GM19372 (cell line): Measurements from ENCODE around the gene PHOX2B.
"Not testable (repeated sequence)": the region's sequence is repeated elsewhere in the genome, so short reads cannot be mapped to it uniquely, and the experiment has no call there.

Experiments used
- ATAC-seq: cut with Tn5 transposase; IDR thresholded peaks from one replicate; pipeline ENCODE4 v1.9.1; 2021; ENCODE audit warnings: mild to moderate bottlenecking, low read depth, moderate library complexity; ENCODE audit not compliant: unreplicated experiment

PHOX2B gene

DNA sequence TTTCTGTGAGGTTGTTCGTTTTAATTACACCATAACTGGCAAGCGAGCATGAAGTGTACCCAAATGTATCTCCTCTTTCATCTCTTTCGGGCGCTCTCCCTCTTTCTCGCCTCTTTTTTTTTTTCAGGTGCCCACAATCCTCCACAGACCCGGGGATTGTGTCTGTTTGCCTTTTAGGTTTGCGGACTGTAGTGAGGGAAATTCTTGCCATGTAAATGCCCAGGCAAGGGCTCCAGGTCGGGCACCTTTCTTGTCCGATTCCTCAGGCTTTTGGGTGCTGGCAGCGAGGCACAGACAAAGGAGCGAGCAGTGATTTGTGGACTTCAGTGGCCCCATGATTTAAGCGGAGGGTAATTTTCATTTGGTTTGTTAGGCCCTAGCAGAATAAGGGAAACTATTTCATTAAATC, 1.1 kb upstream of the PHOX2B start:
- ATAC-seq, result no peak

DNA sequence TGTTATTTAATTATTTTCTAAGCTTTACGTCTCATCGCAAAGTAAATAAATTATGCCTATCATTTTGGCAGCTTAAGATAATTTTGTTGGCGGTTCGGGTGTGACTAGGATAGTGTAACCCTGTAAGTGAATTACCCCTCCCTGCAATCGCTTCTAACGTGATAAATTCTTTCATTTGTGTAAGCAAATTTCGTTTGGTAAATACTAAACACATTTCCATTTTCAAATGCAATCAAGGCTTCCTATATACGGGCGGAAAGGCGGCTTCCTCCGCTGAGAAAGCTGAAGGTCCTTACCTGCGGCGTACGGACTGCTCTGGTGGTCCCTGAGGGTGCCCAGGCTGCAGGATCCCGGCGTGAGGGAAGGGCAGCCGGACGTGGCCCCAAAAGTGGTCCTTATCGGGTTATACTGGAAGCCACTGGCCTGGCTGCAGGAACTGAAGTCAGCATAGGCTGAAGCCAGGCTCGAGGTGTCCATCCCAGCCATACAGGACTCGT, 403 bp downstream of the PHOX2B start:
- no peak for ATAC-seq

DNA sequence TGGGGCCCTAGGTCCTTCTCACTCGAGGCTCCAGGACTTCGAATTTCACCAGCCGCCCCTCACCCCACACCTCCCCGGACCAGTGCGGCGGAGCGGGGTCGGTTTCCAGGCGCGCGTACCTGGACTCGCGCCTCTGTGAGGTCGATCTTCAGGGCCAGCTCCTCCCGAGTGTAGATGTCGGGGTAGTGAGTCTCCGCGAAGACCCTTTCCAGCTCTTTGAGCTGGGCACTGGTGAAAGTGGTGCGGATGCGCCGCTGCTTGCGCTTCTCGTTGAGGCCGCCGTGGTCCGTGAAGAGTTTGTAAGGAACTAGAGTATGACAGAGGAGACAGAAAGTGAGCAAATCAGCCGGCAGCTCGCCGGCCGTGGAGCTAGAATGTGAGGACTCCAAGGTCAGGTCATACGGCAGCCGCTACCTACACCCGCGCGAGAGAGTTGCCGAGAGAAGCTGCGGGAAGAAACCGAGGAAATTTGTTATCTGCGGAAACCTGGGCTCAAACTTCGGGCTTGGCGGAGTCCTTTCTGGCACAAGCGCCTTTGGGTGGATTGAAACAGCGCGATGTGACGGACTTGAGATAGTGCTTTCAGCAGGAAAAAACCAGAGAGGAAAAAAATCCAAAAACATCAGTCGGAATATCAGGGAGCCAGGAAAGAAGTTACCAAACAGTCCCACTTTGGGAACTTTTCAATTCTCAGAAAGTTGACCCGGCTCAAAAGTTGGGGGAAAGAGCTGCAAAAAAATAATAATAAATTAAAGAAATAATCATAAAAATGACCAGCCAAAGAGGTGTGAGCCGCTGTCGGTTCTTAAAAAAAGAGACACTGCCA, 1.1 kb downstream of the PHOX2B start:
- no peak for ATAC-seq

DNA sequence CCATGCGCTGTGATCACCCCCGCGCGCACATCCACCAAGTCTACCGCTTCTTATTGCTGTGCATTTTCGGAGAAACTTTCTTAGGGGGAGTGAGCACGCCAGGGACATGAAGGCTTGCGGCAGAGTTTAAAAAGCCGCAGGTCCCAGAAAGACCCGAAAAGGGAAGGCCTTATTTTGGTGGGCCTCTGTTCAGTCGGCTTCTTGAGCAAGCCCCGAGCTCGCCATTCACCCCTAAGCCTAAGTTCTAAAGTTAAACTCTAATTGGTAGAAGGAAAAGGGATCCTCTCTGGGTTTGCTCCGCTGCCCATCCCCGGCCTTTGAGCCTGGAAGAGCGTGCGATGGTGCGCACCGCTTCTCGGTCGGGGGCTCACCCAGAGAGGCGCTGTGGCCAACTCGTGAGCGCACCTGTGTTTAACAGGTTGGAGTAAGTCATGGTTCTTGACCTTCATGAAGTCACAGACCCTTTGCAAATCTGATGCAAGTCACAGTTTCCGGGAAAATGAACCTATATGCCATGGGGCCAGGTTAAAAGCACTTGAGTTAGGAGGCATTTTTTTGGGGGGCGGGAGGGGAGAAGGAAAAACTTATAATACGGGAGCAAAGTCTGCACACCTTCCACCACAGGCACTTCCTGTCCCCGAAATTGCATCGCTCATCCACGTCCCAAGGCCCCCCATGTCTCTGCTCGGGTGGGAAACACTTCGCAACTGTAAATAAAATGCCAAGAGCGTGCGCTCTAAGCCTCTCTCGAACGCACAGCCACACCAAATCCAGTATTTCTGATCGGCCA, 1.9 kb downstream of the PHOX2B start:
- no peak for ATAC-seq

DNA sequence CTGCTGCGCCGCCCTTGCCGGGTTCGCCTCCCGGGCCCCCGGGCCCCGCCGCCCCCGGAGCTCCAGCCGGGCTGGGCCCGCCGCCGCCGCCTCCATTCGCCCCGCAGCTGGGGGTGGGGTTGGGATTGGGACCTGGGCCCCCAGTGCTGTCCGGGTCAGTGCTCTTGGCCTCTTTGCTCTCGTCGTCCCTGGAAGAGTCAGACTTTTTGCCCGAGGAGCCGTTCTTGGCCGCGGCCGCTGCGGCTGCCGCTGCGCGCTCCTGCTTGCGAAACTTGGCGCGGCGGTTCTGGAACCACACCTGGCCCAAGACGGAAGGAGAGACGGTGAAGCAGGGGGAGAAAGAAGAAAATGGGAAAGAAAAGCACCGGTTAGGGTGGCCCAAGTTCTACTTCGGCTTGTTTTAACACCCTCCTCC, 2.5 kb downstream of the PHOX2B start:
- no peak for ATAC-seq

DNA sequence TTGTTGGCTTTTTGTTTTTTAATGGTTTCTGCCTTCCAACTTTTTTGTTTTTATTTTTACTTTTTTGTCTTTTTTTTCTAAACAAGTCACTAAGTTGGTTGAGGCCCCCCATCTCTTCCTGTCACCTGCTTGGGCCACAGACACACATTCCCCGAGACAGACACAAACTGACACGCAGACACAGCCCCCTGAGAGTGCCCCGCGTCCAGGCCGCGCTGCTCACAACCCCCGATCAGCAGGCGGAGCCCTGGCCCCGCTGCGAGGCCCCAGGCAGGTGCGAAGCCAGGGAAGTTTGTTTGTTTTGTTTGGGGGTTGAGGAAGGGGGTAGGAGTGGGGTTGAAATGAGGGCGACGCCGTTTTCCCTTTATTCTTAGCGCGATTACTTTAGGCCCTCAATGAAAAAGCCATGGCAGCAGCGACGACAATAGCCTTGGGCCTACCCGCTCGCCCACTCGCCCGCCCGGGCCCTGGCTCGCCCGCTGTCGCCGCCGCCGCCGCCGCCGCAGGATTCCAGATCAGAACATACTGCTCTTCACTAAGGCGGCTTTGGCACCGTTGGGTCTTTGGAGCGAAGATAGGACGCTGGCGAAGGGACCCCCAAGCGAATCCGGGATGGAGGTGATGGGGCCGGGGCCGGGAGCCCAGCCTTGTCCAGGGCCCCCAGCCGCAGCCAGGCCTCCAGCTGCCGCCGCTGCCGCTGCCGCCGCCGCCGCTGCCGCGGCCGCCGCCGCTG, 3.1 kb downstream of the PHOX2B start:
- no peak for ATAC-seq

DNA sequence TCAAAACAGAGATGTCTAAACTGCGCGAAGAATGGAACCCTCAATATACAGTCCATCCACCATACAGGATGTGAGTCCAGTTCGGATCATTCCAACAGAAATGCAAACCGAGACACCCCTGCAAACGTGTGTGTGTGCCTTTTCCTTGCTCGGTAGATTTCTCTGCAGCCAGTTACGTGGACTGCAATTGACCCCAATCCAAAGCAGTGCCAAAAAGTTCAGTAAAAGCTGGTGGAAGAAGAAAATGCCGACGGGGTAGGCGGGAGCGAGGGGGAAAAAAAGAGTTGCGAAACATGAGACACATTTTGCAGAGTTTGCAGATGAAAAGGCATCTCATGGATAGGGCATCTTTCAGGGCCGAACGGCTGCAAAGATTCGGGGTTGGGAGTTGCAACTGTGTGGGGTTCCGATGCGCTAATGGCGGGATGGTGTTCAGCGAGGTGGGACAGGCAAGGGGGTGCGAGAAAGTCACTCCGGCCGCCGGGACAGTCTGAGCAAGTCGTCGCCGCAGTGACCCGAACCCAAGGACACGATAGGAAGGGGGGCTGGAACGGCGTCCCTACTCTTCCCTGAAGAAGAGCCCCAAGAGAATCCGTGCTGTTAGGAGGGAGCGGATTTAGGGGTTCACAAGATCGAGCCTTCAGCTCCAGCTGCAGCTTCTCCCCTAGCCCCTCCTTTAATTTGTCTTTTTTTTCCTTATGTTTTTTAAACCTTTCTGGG, 3.8 kb downstream of the PHOX2B start:
- no peak for ATAC-seq

DNA sequence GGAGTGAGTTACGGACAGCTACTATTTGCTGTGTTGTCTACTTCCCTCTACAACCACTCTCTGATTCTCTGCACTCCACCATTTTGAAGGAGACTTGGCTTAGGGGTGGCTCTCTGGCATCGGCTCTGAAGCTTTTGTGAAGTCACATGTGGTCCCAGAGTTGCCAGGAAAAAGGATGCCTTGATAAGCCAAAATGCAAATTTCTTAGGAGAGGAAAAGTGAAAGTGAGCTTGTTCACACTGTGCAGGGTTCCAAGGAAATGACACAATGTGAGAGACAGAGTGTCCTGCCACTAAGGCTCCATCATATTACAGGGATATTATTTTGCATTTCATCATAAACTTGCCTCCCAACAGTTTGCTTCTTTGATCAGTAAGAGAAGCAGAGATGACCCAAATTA, 7.2 kb downstream of the PHOX2B start:
- no peak for ATAC-seq

DNA sequence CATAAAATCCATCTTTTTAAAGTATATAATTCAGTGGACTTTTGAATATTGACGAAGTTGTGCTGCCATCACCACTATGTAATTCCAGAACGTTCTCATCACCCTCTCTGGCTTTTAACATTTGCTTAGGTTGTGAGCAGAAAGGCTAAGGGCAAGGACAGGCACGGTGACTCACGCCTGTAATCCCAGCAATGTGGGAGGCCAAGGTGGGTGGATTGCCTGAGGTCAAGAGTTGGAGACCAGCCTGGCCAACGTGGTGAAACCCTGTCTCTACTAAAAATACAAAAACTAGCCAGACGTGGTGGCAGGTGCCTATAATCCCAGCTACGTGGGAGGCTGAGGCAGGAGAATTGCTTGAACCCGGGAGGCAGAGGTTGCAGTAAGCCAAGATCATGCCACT, 11.0 kb downstream of the PHOX2B start:
- not testable (repeated sequence) for ATAC-seq

DNA sequence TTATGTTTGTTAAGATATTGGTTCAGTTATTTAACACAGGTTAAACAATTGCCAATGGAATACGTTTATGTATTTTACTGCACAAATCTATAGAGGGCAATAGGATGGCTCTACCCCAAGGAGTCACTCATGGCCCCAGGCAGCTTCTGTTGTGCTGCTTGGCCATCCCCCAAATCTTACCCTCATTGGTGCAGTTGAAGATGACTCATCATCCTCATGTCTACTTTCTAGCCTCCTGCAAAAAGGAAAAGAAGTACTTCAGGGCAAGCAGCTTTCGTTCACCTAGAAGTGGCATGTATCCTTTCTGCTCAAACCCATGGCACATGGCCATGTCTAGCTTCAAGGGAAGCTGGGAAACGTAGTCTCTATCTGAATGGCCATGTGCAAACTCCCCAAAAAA, 14.2 kb downstream of the PHOX2B start:
- ATAC-seq, result no peak

DNA sequence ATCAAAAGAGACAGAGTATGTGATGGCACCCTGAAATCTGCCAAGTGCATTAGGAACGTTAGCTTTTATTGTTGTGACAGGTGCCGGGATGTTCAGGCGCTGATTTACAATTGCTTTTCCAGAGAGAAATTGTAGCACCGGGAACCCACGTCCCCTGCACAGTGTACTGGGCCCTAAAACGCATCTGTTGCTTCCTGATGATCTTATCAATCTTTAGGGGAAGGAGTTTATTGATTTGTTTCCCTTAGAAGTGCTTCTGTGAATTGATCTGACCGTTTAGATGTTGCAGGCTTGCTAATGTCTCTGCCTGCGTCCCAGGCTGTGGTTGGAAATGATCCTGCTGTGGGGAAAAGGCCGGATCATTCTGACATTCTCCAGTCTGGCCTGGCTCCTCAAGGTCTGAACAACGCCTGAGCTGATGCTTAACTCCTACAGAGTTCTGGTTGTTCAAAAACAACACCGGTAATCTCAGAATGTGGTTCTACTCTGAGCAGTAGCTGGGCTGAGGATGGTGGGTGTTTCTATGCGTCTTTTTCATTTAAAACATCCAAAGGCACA, 16.9 kb downstream of the PHOX2B start:
- ATAC-seq, result no peak

DNA sequence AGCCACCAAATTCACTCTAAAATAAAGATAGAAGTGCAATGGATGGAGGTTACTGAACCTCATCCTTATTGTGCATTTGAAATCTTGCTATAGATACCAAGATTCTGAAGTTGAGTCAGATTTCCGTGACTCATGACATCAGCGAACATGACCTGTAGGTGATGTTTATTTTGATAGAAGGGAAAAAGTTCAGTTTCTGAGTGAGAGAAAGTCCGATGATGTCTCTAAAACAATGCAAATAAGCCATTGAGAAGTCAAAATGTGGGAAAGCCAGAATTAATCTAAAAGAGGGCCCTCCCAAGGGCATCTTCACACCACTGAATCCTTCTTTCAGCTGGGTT, 20.0 kb downstream of the PHOX2B start:
- ATAC-seq, result no peak

DNA sequence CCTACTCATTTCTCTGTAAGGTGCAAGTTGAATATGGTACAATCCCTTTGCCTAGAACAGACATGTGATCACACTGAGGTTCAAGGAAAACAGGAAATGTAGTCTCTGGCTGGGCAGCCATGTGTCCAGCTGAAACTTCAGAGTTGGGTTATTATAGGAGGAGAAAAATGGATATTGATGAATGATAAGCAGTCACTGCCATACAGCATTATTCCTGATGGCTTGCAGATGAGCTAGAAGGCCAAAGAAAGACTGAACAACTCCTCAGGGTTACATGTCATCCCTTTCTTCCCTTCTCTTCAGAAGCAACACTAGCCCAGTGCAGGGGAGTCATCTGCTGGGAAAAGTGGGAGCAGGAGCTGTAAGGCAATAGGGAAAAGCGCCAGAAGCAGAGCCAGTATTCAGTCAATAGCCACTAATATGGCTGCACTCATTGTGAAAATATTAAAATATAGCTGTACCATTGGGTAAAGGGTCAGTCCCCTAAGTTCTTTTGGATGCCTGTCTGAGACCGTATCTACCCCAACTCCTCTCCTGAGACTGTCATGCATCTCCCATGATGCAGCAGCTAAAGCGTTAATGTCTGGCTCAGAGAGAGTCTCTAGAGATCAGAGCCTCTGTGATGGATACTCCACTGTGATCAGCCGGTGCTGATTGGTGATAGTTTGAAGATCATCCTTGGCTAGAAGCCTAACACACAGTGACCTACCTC, 20.5 kb downstream of the PHOX2B start:
- ATAC-seq, result no peak

DNA sequence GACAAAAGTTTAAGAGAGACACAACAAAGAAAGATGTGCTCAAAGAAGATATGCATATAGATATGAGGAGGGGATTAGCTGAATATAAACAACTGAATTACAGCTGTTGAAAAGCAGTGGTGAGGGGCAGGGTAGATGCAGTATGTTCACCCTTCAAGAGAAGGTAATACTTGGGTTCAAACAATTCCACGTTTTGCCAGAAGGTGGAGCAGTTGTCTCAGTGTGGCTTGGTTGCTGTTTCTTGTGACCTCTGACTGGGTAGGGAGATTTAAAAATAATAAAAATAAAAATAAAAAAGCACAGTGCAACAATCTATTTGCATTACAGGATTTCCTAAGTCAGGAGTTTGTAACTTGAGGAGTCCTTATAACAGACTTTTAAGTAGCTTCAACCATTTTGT, 23.3 kb downstream of the PHOX2B start:
- ATAC-seq, result no peak

DNA sequence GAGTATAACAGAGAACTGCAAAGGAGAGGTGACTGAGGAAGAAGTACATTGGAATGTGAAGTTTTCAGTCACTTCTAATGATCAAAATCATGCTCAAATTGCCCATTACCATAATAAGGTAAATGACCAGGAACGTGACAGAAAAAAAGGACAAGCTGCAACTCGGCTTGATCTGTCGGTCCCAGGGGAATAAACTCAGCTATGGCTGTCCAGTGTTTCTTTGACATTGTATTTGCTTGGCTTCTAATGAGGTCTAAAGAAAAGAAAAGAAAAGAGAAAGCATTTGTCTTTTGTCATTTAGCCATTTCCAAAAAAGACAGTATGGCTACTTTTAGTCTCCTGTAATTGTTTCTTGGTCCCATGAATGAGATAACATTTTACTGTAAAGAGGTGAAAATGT, 25.2 kb downstream of the PHOX2B start:
- ATAC-seq, result no peak

DNA sequence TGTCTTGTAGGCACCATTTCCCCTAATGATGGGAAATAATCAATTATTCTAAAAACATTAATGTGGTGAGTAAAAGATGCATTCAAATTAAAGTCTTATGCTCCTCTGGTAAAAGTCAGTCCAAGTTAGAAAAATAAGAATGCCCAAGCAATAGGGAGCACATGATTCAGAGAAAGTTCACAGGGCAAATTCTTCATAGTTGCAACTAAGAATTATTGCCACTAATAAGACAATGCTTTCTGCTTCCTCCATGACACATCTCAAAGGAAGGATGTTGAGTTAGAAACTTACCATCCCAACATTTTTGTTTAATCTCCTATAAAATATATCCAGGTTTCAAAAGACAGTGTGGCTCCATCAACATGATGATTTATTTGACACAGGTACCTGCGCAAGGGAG, 26.3 kb downstream of the PHOX2B start:
- no peak for ATAC-seq

DNA sequence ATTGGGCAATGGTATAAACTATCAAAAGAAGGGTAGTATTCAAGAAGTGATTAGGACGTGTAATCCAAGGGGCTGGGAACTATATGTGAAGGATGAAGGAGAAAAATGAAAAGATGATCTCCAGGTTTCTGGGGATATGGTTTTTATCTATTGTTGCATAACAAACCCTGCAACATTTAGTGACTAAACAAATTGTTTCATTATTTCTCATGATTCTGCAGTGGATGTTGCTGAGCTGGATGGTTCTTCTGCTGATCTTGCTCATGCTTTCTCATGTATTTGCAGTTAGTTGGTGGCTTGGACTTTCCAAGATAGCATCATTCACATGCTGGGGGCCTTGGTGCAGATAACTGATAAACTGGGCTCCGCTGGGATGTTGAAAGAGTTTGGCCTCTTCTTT, 29.1 kb downstream of the PHOX2B start:
- no peak for ATAC-seq

DNA sequence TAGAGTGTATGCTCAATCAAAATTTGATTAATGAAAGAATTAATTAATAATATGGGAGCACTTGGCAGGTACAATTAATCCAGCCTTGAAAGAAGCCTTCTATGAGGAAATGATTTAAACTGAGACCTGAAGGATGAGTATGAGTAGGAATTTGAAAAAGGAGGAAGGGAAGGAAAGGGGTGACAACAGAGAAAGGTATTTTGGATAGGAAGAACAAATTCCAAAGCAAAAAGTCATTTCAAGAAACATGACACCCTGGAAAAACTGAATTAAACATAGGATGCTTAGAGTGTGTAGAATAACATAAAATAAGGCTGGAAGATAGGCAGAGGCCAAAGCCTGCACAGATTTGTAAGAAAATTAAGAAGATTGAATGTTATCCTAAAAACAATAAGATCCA, 29.6 kb downstream of the PHOX2B start:
- ATAC-seq, result no peak

DNA sequence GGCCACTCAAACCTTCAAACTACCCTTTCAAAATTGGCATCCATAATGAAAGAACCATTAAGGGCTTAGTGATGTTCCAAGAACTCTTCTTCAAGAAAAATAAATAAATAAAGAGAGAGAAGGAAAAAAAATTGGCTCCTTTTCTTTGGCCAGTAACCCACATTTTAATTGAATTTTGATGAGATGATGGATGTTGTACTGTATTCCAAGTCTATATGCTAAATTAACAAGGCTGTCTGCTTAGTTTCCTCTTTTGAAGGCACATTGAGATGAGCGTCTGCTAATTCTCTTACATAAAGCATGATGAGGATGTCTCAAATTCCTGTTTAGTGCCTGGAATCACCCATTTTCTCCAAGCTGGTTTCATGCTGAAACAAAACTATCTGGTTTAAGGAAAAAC, 33.4 kb downstream of the PHOX2B start:
- no peak for ATAC-seq
